GM11168 (cell line): ENCODE measurements around the gene CST8.

Experiments used
- in situ Hi-C: fragments of 300-500 bp; cut with MboI; formaldehyde crosslinking; loops from one replicate; pipeline ENCODE4 v1.12.0; 2022; ENCODE audit warnings: low sequenced_read_pairs; ENCODE audit not compliant: unreplicated experiment

Gene CST8

GRCh38 chr20:23514848-23515247 lies 23.9 kb downstream of the CST8 start:
- in situ Hi-C loops = no loop called here

- in situ Hi-C loops = no loop called here
Observed at GRCh38 chr20:23515250-23515939, 24.5 kb downstream of the CST8 start.

GRCh38 chr20:23517719-23518118 lies 26.8 kb downstream of the CST8 start:
- in situ Hi-C loops = no loop called here

- in situ Hi-C loops = no loop called here
Observed at GRCh38 chr20:23519556-23519955, 28.6 kb downstream of the CST8 start.

- in situ Hi-C loops = no loop called here
Observed at GRCh38 chr20:23520185-23520584, 29.3 kb downstream of the CST8 start.

GRCh38 chr20:23524146-23524545 lies 33.2 kb downstream of the CST8 start:
- in situ Hi-C loops = no loop called here

GRCh38 chr20:23526850-23527249 lies 35.9 kb downstream of the CST8 start:
- in situ Hi-C loops = no loop called here

- in situ Hi-C loops = no loop called here
Observed at GRCh38 chr20:23528867-23529431, 38.0 kb downstream of the CST8 start.

- in situ Hi-C loops = no loop called here
Observed at GRCh38 chr20:23530937-23531567, 40.1 kb downstream of the CST8 start.

- in situ Hi-C loops = no loop called here
Observed at GRCh38 chr20:23532533-23532932, 41.6 kb downstream of the CST8 start.

- in situ Hi-C loops = no loop called here
Observed at GRCh38 chr20:23533161-23533560, 42.2 kb downstream of the CST8 start.

GRCh38 chr20:23534801-23535593 lies 44.1 kb downstream of the CST8 start:
- in situ Hi-C loops = no loop called here

GRCh38 chr20:23536328-23536974 lies 45.5 kb downstream of the CST8 start:
- in situ Hi-C loops = no loop called here

- in situ Hi-C loops = no loop called here
Observed at GRCh38 chr20:23537030-23537429, 46.1 kb downstream of the CST8 start.

GRCh38 chr20:23540624-23541023 lies 49.7 kb downstream of the CST8 start:
- in situ Hi-C loops = no loop called here

- in situ Hi-C loops = no loop called here
Observed at GRCh38 chr20:23541330-23541729, 50.4 kb downstream of the CST8 start.

GRCh38 chr20:23541776-23542175 lies 50.9 kb downstream of the CST8 start:
- in situ Hi-C loops = no loop called here

- in situ Hi-C loops = no loop called here
Observed at GRCh38 chr20:23542801-23543200, 51.9 kb downstream of the CST8 start.

GRCh38 chr20:23544133-23544532 lies 53.2 kb downstream of the CST8 start:
- in situ Hi-C loops = no loop called here
